SIG-M5 (cell line): ENCODE data around the gene GAL3ST2.
"Not testable (repeated sequence)": the region's sequence is repeated elsewhere in the genome, so short reads cannot be mapped to it uniquely, and the experiment has no call there.

Source experiments
- DNase-seq: peaks from one replicate; lab custom pipeline; 2025; lab: John Stamatoyannopoulos, UW

Gene GAL3ST2

DNA sequence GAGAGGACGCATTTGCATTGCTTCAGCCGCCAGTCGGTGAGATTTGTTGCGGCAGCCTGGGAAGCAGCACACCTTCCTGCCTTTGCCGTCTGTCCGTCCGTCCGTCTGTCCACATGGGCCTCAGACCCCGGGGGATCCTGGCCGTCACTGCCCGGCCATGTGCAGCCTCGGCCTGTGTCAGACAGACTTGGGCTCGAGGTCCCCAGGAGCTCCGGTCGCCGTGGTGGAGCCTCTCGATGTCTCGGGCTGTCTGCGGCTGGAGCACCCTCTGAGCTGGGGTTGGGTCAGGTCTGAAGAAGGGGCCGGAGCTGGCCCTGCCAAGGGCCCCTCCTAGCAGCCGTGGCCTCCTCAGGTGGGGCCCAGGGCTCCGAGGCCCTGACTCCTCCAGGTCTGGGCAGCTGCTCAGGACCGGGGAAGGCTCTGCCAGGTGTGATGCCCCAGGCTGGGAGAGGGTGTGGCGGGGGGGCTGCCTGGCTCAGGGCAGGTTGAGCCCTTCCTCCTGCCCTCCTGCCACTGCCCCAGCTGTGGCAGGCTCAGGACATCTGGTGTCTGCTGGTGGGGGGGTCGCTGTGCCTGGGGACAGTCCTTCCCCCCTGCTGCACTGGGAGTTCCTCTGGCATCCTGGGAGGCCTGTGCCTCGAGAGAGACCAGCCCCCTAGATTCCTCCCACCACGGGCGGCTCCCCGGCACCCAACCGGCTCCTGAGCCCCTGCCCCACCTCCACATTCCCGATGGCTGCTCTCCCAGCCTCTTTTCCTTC, 44.2 kb downstream of the GAL3ST2 start:
- no peak for DNase-seq

DNA sequence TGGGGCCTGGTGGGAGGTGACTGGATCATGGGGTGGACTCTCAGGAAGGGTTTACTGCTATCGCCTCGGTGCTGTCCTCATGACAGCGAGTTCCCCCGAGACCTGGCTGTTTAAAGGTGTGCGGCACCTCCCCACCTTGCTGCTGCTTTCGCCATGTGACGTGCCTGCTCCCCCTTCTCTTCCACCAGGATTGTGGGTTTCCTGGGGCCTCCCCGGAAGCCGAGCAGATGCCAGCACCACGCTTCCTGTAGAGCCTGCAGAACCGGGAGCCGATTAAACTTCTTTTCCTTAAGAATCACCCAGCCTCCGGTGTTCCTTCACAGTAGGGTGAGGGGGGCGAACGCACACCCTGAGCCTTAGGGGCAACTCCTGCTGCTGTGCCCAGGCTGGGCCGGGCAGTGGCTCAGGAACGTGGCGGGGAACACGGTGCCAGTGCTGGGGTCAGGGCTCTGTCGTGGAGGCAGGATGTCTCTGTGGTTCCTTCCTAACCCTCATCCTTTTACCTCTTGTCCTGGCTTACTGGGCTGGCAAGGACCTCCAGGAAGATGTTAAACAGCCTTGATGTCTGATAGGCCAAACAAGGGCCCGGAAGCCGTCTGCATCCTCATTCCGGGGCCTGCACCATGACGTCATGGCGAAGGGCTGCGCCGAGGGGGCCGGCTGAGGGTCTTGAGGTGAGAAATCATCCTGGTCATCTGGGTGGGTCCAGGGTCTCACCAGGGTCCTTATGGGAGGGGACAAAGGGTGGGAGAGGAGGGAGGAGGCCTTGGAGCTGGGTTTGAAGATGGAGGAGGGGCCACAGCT, 45.0 kb downstream of the GAL3ST2 start:
- DNase-seq, result no peak

DNA sequence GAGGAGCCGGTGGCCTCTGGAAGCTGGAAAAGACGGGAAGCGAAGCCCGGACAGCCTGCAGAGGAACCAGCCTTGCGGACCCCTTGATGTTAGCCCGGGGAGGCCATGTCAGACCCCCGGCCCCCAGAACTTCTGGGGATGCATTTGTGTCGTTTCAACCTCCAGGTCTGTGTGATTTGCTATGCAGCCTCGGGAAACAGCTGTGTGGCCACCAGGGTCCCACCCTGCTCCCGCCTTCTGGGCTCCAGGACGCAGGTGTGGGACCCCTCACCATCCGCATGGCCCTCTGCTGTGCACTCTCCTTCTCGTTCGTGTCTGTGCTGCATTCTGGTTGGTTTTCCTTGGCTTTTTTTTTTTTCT, 45.6 kb downstream of the GAL3ST2 start:
- no peak for DNase-seq

DNA sequence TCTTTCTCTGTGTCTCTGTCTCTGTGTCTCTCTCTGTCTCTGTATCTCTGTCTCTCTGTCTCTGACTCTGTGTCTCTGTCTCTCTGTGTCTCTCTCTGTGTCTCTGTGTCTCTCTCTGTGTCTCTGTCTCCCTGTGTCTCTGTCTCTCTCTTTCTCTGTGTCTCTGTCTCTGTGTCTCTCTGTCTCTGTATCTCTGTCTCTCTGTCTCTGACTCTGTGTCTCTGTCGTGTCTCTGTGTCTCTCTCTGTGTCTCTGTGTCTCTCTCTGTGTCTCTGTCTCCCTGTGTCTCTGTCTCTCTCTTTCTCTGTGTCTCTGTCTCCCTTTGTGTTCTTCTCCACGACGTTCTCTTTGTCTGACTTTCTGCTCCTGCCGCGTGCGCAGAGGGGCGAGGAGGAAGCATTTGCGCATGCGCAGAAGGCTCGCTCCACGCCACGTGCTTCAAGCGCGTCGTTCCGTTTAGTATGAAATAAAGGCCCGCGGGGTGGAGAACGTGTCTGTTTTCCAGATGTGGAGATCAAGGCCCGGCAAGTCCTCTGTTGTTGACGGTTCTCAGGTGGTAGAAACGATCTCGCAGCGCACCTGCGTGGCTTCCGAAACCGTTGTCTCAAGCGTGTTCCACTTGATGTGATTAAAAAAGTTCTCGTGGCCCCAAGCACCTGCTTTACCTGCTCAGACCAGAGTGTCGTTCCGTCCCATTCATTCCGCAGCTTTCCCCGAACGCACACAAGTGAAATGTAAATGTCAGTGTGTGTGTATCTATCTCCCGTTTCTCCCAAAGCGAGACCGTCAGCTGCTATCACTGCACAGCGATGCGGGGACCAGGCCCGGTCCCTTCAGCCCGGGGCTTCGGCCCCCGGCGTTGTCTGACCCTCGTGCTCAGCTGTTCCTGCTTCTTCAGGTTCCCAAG, 47.2 kb downstream of the GAL3ST2 start:
- not testable (repeated sequence) for DNase-seq

DNA sequence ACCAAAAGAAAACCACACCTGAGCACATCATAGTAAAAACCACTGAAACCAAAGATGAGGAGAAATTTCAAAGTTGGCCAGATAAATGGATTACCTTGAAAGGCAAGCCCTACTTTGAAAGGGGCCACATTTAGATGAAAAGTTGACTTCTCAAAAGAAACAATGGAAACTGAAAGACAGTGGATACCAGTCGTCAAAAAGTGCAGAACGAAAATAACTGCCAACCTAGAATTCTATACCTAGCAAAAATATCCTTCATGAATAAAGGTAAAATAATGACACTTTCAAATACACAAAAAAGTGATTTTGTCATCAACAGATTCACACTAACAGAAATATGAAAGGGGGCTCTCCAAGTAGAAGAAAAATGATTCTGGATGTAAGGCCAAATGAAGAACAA, 50.8 kb downstream of the GAL3ST2 start:
- no peak for DNase-seq

DNA sequence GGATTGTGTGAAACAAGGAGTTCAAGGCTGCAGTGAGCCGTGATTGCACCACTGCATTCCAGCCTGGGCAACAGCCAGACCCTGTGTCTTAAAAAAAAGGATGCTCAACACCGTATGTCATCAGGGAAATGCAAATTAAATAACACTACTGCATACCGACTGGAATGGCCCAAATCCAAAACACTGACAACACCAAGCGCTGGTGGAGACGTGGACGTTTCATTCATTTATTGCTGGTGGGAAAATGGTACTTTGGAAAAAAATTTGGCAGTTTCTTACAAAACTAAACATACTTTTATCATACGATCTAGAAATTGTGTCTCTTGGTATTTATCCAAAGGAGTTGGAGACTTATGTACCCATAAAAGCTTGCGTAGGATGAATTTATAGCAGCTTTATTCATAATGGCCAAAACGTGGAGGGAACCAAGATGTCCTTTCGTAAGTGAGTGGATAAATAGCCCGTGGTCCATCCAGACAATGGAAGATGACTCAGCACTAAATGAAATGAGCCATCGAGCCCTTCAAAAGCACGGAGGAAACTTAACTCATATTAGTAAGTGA, 56.6 kb downstream of the GAL3ST2 start:
- DNase-seq, result no peak

DNA sequence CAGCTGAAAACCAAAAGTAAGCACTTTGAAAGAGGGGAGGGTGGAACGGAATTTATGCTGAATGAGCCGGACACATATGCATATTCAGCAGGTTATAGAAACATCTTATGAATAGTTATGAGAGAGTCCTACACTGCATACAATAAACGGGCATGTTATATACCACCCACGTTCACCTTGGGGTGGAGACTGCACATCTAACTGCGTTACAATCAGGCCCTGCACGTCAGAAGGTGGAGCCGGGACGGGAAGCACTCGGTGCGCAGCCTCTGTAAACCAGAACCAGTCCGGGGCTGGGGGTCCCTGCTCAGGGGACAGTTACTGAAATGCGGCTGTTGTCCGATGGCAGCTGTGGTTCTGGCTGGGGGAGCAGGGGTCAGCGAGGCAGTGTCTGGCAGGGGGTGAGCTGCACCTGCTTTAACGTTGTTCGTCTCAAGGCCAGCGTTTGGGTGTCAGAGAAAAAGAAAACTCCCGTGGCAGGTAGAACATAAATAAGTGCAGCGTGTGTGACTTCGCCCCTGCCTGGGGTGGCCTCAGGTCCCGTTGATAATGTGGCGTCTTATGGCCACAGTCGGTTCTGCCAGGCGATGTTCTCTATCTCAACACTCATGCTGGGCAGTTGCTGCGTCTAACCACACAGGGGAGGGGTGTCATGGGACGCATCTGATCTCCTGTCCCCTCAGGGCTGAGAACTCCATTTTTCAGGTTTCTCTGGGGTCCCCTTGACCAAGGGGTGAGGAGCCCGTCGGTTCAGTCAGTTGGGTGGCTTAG, 57.3 kb downstream of the GAL3ST2 start:
- not testable (repeated sequence) for DNase-seq

DNA sequence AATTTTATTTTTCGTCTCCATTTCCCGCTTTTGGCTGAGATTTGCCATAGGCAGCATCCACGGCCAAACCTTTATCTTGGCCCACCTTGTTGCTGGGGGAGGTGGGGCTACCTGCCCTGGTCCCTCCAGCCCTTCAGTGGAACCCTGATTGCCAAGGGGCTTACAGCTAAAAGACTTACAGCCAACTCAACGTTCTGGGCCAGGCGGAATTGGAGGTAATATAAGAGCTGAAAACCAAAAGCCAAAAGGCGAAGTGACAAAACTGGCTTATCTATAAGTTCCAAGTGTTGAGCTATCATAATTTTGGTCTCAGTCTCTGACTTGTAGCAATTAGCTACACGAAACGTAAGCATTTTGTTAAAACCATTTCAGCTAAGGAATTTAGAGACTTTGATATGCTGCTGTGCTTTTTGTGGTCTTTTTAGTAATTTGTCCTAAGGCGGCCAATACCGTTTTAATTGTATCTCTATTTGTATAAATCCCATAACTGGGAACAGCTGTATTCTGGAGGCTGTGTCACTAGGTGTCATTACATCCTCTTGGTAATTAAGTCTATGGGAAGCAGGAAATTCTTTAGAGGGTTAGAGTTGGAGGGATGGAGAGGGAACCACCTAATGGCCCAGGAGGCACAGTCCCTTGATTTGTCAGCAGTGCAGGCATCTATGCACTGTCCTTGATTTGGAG, 58.0 kb downstream of the GAL3ST2 start:
- no peak for DNase-seq

DNA sequence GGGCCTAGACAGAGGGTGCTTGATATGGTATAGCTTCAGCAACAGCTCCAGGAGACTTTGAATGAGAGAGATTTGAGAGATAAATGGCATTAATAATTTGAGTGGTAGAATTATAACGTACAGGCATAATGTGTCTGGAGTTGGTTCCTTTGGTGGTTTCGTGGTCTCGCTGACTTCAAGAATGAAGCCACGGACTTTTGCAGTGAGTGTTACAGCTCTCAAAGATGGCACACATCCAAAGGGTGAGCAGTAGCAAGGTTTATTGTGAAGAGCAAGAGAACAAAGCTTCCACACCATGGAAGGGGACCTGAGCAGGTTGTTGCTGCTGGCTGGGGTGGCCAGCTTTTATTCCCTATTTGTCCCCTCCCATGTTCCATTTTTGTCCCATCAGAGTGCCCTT, 59.0 kb downstream of the GAL3ST2 start:
- DNase-seq, result no peak

DNA sequence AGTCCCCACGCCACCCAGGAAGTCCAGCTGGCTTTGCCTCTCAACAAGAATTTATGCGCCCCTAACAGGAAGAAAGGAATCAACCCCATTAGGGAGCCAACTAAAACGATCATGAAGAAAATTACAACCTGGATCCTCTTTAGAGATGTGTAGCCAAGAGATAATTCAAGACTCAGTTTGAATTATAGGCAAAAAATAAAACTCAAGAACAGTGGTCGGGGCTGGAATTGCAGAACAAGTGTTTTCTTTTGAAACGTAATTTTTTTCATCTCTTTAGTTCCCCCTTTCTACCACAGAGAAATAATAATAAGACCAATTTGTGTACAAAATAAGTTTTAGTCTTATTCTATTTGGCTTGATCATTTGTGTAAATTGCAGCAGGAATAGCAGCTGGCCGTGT, 59.7 kb downstream of the GAL3ST2 start:
- DNase-seq, result no peak

DNA sequence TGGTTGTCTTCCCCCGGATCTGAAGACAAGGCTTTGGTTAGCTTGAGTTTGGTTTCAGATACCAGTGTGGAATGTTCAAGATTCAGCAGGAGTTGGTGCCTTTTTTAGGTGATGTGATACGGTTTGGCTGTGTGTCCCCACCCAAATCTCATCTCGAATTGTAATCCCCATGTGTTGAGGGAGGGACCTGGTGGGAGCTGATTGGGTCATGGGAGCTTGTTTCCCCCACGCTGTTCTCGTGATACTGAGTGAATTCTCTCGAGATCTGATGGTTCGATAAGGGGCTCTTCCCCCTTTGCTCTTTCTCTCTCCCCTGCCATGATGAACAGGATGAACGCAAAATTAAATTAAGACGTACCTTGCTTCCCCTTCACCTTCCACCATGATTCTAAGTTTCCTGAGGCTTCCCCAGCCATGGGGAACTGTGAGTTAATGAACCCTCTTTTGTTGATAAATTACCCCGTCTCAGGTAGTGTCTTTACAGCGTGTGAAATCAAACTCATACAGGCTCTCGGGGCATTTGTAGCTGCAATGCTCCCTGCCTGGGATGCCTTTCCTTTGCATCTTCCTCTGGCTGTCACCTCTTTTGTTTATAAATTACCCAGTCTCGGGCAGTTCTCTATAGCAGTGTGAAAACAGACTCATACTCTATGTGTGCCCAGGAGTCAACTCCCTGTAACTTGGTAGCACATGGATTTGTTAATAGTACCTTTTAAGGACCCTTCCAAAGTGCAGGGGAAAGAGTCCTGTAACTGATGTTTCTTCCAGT, 60.8 kb downstream of the GAL3ST2 start:
- DNase-seq, result no peak

DNA sequence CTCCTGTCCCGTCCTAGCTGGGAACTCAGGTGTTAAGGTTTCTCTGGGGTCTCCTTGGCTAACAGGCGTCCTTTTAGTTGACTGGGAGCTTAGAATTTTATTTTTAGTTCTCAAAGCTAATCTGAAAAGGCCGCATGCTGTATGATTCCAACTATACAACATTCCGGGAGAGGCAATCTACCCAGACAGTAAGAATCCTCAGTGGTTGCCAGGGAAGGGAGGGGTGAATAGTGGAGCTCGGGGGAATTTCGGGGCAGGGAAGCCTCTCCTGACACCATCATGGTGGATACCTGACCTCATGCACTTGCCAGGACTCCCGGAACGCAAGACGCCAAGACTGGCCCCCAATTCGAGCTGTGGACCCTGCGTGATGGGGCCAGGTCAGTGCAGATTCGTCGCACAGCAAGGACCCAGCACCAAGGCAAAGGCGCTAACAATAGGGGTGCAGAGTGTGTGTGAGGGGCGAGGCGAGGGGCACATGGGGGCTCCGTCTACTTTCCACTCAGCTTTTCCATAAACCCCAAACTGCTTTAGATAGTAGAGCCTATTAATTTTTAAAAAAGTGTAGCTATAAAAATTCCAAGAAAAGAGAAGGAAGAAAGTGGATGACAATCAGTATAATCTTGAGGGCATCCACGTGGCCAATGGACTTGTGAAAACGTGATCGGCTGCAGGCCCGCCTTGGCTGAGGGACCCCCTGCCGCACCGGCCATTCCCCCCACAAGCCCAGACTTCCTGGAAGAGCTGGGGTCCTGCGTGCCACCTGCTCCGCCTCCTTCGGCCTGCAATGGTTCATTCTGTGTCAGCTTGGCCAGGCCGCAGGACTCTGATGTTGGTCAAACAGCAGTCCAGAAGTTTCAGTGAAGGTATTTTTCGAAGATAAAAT, 64.8 kb downstream of the GAL3ST2 start:
- no peak for DNase-seq

DNA sequence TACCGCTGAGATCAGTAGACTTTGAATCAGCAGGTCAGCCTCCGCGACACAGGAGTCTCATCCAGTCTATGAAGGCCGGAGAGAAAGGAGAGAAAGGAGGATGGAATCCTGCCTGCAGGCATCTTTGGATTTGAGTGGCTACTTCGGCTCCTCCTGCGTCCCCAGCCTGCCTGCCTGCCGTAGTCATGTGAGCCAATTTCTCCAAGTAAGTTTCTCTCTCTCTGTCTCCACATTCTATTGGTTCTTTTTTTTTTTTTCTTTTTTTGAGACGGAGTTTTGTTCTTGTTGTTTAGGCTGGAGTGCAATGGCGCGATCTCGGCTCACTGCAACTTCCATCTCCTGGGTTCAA, 65.4 kb downstream of the GAL3ST2 start:
- DNase-seq, result no peak

DNA sequence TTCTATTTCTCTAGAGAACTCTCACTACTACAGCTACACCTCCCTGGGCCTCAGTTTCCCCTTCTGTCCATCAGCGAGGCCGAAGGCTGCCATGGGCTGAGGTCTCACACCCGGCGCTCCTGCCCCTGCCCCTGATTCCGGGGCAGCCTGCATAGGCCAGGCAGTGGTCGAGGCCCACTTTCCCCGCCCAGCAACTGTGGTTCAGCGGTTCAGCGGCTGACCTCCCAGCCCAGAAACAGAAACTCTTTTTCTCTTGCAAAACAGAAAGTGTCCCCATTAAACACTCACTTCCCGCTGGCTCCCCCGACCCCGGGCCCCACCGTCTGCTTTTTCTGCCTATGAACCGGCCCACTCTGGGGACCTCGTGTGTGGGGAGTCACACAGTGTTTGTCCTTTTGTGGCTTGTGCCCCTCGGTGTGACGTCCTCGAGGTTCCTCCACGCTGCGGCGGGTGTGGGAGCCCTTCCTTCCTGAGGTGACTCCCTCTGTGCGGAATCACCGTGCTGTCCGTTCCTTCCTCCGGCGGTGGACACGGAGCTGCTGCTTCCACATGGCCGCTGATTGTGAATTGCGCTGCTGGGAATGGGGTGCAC, 66.1 kb downstream of the GAL3ST2 start:
- DNase-seq, result no peak

DNA sequence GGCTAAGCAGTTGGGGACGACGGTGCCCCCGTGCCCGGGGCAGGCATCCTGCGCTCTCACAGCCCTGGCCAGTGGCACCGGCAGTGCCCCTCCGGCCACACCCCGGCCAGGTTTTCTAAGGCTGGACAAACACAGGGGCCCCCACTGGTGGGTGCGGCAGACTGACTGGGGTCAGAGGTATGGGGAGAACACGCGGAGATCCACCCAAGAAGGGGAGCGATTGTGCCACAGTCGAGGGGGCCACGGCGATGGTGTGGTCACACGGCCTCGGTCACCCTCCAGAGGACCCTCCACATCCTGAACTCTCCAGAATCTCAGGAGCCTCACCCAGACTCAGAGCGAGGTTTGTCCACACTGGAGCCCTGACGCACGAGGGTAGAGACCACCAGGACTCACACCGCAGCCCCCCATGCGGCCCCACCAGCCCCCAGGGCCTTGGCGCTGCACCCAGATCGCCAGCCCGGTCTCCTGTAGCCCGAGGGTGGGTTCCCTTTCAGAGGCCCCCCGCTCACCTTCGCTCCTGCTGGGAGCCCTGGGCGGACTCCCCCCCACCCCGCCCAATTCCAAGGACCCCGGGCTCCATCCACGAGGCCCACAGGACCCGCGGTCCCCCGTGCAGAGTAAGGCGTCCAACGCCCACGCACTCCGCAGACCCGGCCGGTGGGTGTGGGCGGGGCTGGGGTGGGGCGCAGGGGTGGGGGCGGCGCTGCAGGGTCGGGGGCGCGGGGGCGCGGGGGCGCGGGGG, 66.9 kb downstream of the GAL3ST2 start:
- DNase-seq, result no peak

DNA sequence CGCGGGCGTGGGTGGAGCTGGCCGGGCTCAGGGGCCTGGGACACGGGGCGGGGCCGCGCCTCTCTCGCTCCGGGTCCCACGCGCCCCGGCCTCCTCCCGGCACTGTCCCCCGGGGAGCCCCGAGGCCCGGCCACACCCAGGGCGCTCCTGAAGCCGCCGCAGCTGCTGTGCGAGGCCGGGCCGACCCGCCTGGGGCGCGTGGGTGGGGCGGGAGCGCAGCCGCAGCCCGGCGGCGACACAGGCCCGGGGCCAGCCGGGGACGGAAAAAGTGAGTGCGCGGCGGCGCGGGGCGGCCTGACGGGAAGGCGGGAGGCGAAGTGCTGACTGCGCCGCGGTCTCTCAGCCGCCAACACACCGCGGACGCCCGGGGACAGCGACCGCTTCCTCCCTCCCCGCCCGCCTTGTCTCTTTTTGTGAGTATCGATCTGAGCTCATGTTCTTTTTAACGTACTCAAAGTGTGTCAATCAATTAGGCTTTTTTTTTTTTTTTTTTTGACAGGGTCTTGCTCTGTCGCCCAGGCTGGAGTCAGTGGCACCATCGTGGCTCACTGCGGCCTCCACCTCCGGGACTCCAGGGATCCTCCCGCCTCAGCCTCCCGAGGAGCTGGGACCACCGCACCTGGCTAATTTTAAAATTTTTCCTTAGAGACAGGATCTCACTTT, 67.6 kb downstream of the GAL3ST2 start:
- DNase-seq, result no peak

DNA sequence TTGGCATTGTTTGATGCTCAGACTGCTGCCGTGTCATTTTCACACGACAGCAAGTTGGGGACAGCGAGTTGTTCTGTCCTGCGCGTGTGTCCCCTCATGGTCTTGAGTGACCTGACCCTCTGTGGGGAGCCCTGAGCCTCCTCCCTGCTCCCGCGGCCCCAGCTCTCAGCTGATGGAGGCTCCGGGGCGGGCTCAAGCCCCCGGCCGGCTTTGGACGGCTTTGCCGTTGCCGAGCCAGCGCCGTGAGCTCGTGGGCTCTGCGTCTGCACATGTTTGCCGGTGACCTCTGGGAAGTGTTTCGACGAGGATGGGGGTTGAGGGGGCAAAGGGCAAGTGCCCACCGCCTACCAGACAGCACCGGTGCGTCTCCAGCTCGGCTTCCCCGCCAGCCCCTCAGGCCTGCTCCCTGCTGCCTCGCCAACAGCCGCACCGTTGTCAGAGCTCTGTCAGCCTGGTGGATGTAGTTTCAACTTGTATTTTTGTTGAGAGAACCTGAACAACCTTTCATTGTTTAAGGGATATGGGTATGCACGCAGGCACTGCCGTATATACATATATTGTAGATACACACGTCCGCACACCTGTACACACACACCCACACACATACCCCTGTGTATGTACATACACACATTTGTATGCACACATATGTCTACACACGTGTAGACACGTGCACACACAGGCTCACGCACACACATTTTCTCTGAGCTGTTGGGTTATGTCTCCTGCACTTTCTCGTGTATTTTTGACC, 68.4 kb downstream of the GAL3ST2 start:
- no peak for DNase-seq
